CD14-positive monocyte (primary cell): ENCODE results near the gene POPDC2. TPM values are rescaled to one million over a fixed set of nuclear protein-coding genes. Genes with fewer than 3 reads are reported as not detected.

Source experiments
- DNase-seq, 3 donors: peaks; one replicate each; pipeline ENCODE4 v3.0.0-alpha.2; 2011 to 2022
- H2AFZ ChIP-seq: 2 replicates; pipeline ENCODE4 v1.6.0; 2012; ENCODE audit warnings: mild to moderate bottlenecking, low read depth, low read length, inconsistent platforms; ENCODE audit not compliant: insufficient read depth, poor library complexity, severe bottlenecking
- H3K27ac ChIP-seq, 2 donors: 1 replicate in 1 of 2; 2 replicates in 1 of 2; pipeline ENCODE4 v1.5.1; 2012 to 2013; ENCODE audit warnings: low read length in 2 of 2, control low read depth in 1 of 2, inconsistent platforms in 1 of 2, low read depth in 1 of 2, mild to moderate bottlenecking in 1 of 2
- H3K27me3 ChIP-seq, 2 donors: one replicate each; pipeline versions ENCODE4 v1.6.0 to v1.6.1; 2011 to 2013; ENCODE audit warnings: low read length in 2 of 2; ENCODE audit not compliant: control insufficient read depth in 2 of 2, insufficient read depth in 2 of 2
- H3K36me3 ChIP-seq, 2 donors: replicated peaks in 1 of 2; 1 replicate in 1 of 2; 2 replicates in 1 of 2; pipeline versions ENCODE4 v1.5.1 to v1.6.1; 2012 to 2013; ENCODE audit warnings: low read length in 2 of 2, control low read depth in 1 of 2, inconsistent platforms in 1 of 2, mild to moderate bottlenecking in 1 of 2; ENCODE audit not compliant: insufficient read depth in 2 of 2, control insufficient read depth in 1 of 2
- H3K4me1 ChIP-seq, 2 donors: 1 replicate in 1 of 2; 2 replicates in 1 of 2; pipeline versions ENCODE4 v1.5.1 to v1.6.1; 2012 to 2013; ENCODE audit warnings: low read length in 2 of 2, control low read depth in 1 of 2, inconsistent platforms in 1 of 2, mild to moderate bottlenecking in 1 of 2, moderate library complexity in 1 of 2; ENCODE audit not compliant: insufficient read depth in 2 of 2, control insufficient read depth in 1 of 2
- H3K4me2 ChIP-seq: replicated peaks from 2 replicates; pipeline ENCODE3; 2012; ENCODE audit warnings: low read length, moderate library complexity, mild to moderate bottlenecking; ENCODE audit not compliant: poor library complexity, severe bottlenecking; ENCODE audit errors: extremely low read depth
- H3K4me3 ChIP-seq, 3 experiments: fragments of 200-600 bp in 1 of 3; sonication (generic) in 1 of 3; replicated peaks in 1 of 3; 1 replicate in 2 of 3; 2 replicates in 1 of 3; pipeline ENCODE4 v1.5.1; 2011 to 2013; ENCODE audit warnings: low read length in 3 of 3, mild to moderate bottlenecking in 3 of 3, control low read depth in 2 of 3, low read depth in 2 of 3, inconsistent platforms in 1 of 3, moderate library complexity in 1 of 3
- H3K79me2 ChIP-seq: 2 replicates; pipeline ENCODE4 v1.6.0; 2012; ENCODE audit warnings: mild to moderate bottlenecking, control low read depth, inconsistent platforms, low read length, moderate library complexity; ENCODE audit not compliant: insufficient read depth
- H3K9ac ChIP-seq: 2 replicates; pipeline ENCODE4 v1.6.0; 2017; ENCODE audit warnings: low read length, mild to moderate bottlenecking; ENCODE audit not compliant: insufficient read depth, poor library complexity, severe bottlenecking
- H3K9me3 ChIP-seq, 2 donors: replicated peaks in 1 of 2; 1 replicate in 1 of 2; 2 replicates in 1 of 2; pipeline versions ENCODE4 v1.5.1 to v1.6.1; 2012 to 2013; ENCODE audit warnings: low read length in 2 of 2, control low read depth in 1 of 2; ENCODE audit not compliant: control insufficient read depth in 1 of 2, insufficient read depth in 1 of 2
- H4K20me1 ChIP-seq: 2 replicates; pipeline ENCODE4 v1.6.0; 2012; ENCODE audit warnings: mild to moderate bottlenecking, low read length, control low read depth, moderate library complexity; ENCODE audit not compliant: insufficient read depth
- H3K27ac Mint-ChIP-seq, 7 donors: one replicate each; pipeline ENCODE4 v1.8.0; 2020; ENCODE audit warnings: mild to moderate bottlenecking in 7 of 7, mixed read lengths in 7 of 7, moderate library complexity in 6 of 7, inconsistent platforms in 2 of 7
- H3K27me3 Mint-ChIP-seq, 3 donors: one replicate each; pipeline ENCODE4 v1.8.0; 2021 to 2022; ENCODE audit warnings: low read depth in 3 of 3, mild to moderate bottlenecking in 3 of 3, mixed read lengths in 3 of 3, moderate library complexity in 3 of 3, inconsistent platforms in 1 of 3
- H3K36me3 Mint-ChIP-seq, 2 donors: one replicate each; pipeline ENCODE4 v1.8.0; 2020; ENCODE audit warnings: mixed read lengths in 2 of 2, inconsistent platforms in 1 of 2, mild to moderate bottlenecking in 1 of 2
- H3K4me1 Mint-ChIP-seq: one replicate; pipeline ENCODE4 v1.8.0; 2020; ENCODE audit warnings: mild to moderate bottlenecking, mixed read lengths
- H3K4me3 Mint-ChIP-seq, 2 donors: one replicate each; pipeline ENCODE4 v1.8.0; 2020; ENCODE audit warnings: mild to moderate bottlenecking in 2 of 2, mixed read lengths in 2 of 2, moderate library complexity in 1 of 2
- H3K9me3 Mint-ChIP-seq, 7 donors: one replicate each; pipeline ENCODE4 v1.8.0; 2020 to 2022; ENCODE audit warnings: mixed read lengths in 7 of 7, mild to moderate bottlenecking in 6 of 7, moderate library complexity in 6 of 7, inconsistent platforms in 2 of 7
- CTCF ChIP-seq: fragments of 200-600 bp; IDR thresholded peaks from one replicate; pipeline ENCODE4 v1.8.0; 2022; ENCODE audit warnings: antibody characterized with exemption, mild to moderate bottlenecking
- WGBS: methylation state at CpG from one replicate; pipeline ENCODE4 v1.1.5; 2013; ENCODE audit warnings: missing lambda C conversion rate; ENCODE audit not compliant: insufficient coverage; 5-methylcytosine and 5-hydroxymethylcytosine counted together
- intact Hi-C, 2 donors: fragments of 100-400 bp; cut with micrococcal nuclease; formaldehyde crosslinking; loops; one replicate each; pipeline versions ENCODE4 v1.15.0 to v1.15.1; 2023
- polyA plus RNA-seq, 3 donors: library from polyadenylated mRNA; depleted of rRNA in 1 of 3; unstranded in 2 of 3; stranded (reverse) in 1 of 3; fragments of 300-500 nt in 2 of 3; fragments of >200 nt in 1 of 3; fragmentation: Illumina TruSeq in 2 of 3; gene quantifications; 1 replicate in 2 of 3; 2 replicates in 1 of 3; pipeline ENCODE4 v1.2.3, GENCODE V29; 2012 to 2021

POPDC2 gene
- polyA plus RNA-seq, 3 donors = 0.58 to 6.7 (median 0.63) TPM

GRCh38 chr3:119690043-119690656 lies 29.8 kb upstream of the POPDC2 start:
- intact Hi-C loops = no loop called here

GRCh38 chr3:119683421-119683820 lies 23.0 kb upstream of the POPDC2 start:
- H3K9me3 ChIP-seq = peaks cover 0 to 6% of the 10 kb centered on the region in 2 donors
- H3K9ac ChIP-seq = no peak overlapping the region
- no peak for TF ChIP-seq CTCF
- no peaks in the 10 kb centered on the region for H3K36me3 Mint-ChIP-seq
- H3K4me3 ChIP-seq = no peak overlapping the region
- DNase-seq = peak in 1 of 3 donors; percentile 16
- no peak overlapping the region for H3K4me2 ChIP-seq
- H3K4me1 ChIP-seq = no peaks in the 10 kb centered on the region
- H3K4me1 Mint-ChIP-seq = no peaks in the 10 kb centered on the region
- H3K36me3 ChIP-seq = no peaks in the 10 kb centered on the region
- intact Hi-C loops = no loop called here
- no peak overlapping the region for H3K4me3 Mint-ChIP-seq
- peaks cover 0 to 7% (median 3%) of the 10 kb centered on the region in 7 donors for H3K9me3 Mint-ChIP-seq
- H4K20me1 ChIP-seq = no peaks in the 10 kb centered on the region
- H3K79me2 ChIP-seq = no peaks in the 10 kb centered on the region
- no peaks in the 10 kb centered on the region for H3K27me3 Mint-ChIP-seq
- WGBS = no CpG with 5 or more reads among the region's 1 CpG
- no peak overlapping the region for H2AFZ ChIP-seq
- no peak overlapping the region for H3K27ac ChIP-seq
- peak overlapping the region in 1 of 7 donors; percentile 42 for H3K27ac Mint-ChIP-seq
- no peaks in the 10 kb centered on the region for H3K27me3 ChIP-seq

More at GRCh38 chr3:119690043-119690656, 29.8 kb upstream of the POPDC2 start:
- H3K79me2 ChIP-seq = no peaks in the 10 kb centered on the region
- H3K9ac ChIP-seq = no peak overlapping the region
- H3K27ac Mint-ChIP-seq = peak overlapping the region in 1 of 7 donors; percentile 40
- 100% methylated on average over 1 of the region's 4 CpGs for WGBS
- H3K27me3 Mint-ChIP-seq = peaks cover 0 to 2% (median 0%) of the 10 kb centered on the region in 3 donors
- H3K4me1 ChIP-seq = no peaks in the 10 kb centered on the region
- peak in 2 of 3 donors; percentile 51 to 56 for DNase-seq
- H3K36me3 ChIP-seq = no peaks in the 10 kb centered on the region
- H4K20me1 ChIP-seq = no peaks in the 10 kb centered on the region
- no peaks in the 10 kb centered on the region for H3K4me1 Mint-ChIP-seq
- no peak overlapping the region for H3K4me3 Mint-ChIP-seq
- H3K9me3 ChIP-seq = peaks cover 0 to 6% of the 10 kb centered on the region in 2 donors
- peaks cover 0 to 7% (median 3%) of the 10 kb centered on the region in 7 donors for H3K9me3 Mint-ChIP-seq
- TF ChIP-seq CTCF = peak; percentile 77
- no peaks in the 10 kb centered on the region for H3K36me3 Mint-ChIP-seq
- no peak overlapping the region for H3K4me2 ChIP-seq
- H3K27me3 ChIP-seq = no peaks in the 10 kb centered on the region
- no peak overlapping the region for H2AFZ ChIP-seq
- H3K27ac ChIP-seq = no peak overlapping the region
- no peak overlapping the region for H3K4me3 ChIP-seq
